NT2/D1 (cell line): ENCODE measurements around the gene GRM5.

Experiments
- SUZ12 ChIP-seq: IDR thresholded peaks from 2 replicates; pipeline ENCODE4 v1.6.1; 2011; ENCODE audit not compliant: insufficient read length, insufficient read depth; ENCODE audit errors: extremely low read depth
- YY1 ChIP-seq: IDR thresholded peaks from 2 replicates; pipeline ENCODE4 v1.6.1; 2011; ENCODE audit not compliant: insufficient read length, insufficient read depth
- ZNF274 ChIP-seq: IDR thresholded peaks from 2 replicates; pipeline ENCODE4 v1.6.1; 2011; ENCODE audit warnings: mild to moderate bottlenecking, low read depth, low read length

- TF ChIP-seq ZNF274 (no peak), SUZ12 (no peak), YY1 (no peak)
Observed at GRCh38 chr11:88543902-88544655, 521.7 kb downstream of the GRM5 start.
